ENCODE results near the gene PNMA6E.

GRCh38 chrX:153449368-153450113 is 48.4 kb upstream of the PNMA6E start:
- TF ChIP-seq LEF1 (IDR thresholded peaks at IDR 0.05) (no peak), REST (IDR thresholded peaks at IDR 0.05; ENCODE audit: borderline replicate concordance) (no peak), REST (CRISPR knock-in tag; IDR thresholded peaks at IDR 0.05; ENCODE audit: low read depth) (no peak)

Measured in K562 (cell line).